GM23338 (cell line): Measurements from ENCODE around the gene ASTL.

Source experiments
- CREB1 ChIP-seq: fragments of 250-450 bp; sonication (Bioruptor Pico); IDR thresholded peaks from 2 replicates; pipeline ENCODE4 v1.5.0; 2020; ENCODE audit warnings: low read depth, mild to moderate bottlenecking, moderate library complexity
- CTCF ChIP-seq, 2 experiments: fragments of 200-600 bp in 1 of 2; sonication (generic) in 1 of 2; conservative IDR thresholded peaks; 2 replicates each; pipeline versions ENCODE4 v1.5.1 to v1.6.1; 2016 to 2017; ENCODE audit warnings: antibody characterized with exemption in 2 of 2, low read depth in 2 of 2, mild to moderate bottlenecking in 2 of 2, moderate library complexity in 1 of 2
- ETS1 ChIP-seq: IDR thresholded peaks from 2 replicates; pipeline ENCODE4 v1.6.1; 2016; ENCODE audit warnings: antibody characterized with exemption
- POLR2AphosphoS5 ChIP-seq: IDR thresholded peaks from 2 replicates; pipeline ENCODE4 v1.6.1; 2016; ENCODE audit warnings: antibody characterized with exemption, low read depth
- REST ChIP-seq: IDR thresholded peaks from one replicate; pipeline ENCODE4 v1.6.1; 2018; ENCODE audit warnings: antibody characterized with exemption; ENCODE audit not compliant: unreplicated experiment
- STAT1 ChIP-seq: IDR thresholded peaks from one replicate; pipeline ENCODE4 v1.6.1; 2016; ENCODE audit warnings: antibody characterized with exemption; ENCODE audit not compliant: unreplicated experiment

GRCh38 chr2:96135171-96135570 lies 3.1 kb downstream of the ASTL start:
- no peak for TF ChIP-seq ETS1
- no peak for TF ChIP-seq POLR2AphosphoS5
- TF ChIP-seq CTCF (conservative IDR thresholded peaks at IDR 0.05; ENCODE audit: low read depth in 2 of 2): no peak
- TF ChIP-seq CREB1 (CRISPR knock-in tag): no peak
- TF ChIP-seq REST: no peak
- no peak for TF ChIP-seq STAT1
